Kidney (tissue), 14 donors: ENCODE results near the gene SPINK2. TPM values are rescaled to one million over a fixed set of nuclear protein-coding genes. Genes with fewer than 3 reads are reported as not detected.

Source experiments
- DNase-seq, 5 donors: peaks; one replicate each; pipeline ENCODE4 v3.0.0-alpha.2; 2013 to 2020
- FAIRE-seq: peaks from 2 replicates; lab custom pipeline; 2012; peaks lifted over from hg19 to GRCh38; lab: Jason Lieb, UNC
- H3K27ac ChIP-seq, 2 donors: one replicate each; pipeline ENCODE4 v1.7.0; 2013; ENCODE audit warnings: low read depth in 2 of 2, low read length in 2 of 2, inconsistent platforms in 1 of 2
- H3K27me3 ChIP-seq: one replicate; pipeline ENCODE4 v1.7.1; 2013; ENCODE audit warnings: low read length, inconsistent platforms; ENCODE audit not compliant: control insufficient read depth, insufficient read depth
- H3K36me3 ChIP-seq, 3 donors: one replicate each; pipeline versions ENCODE4 v1.7.0 to v1.7.1; 2013; ENCODE audit warnings: low read length in 3 of 3, control low read depth in 1 of 3, inconsistent platforms in 1 of 3; ENCODE audit not compliant: insufficient read depth in 3 of 3, control insufficient read depth in 2 of 3
- H3K4me1 ChIP-seq, 3 donors: one replicate each; pipeline versions ENCODE4 v1.7.0 to v1.7.1; 2013; ENCODE audit warnings: low read length in 3 of 3, inconsistent platforms in 1 of 3, low read depth in 1 of 3; ENCODE audit not compliant: control insufficient read depth in 2 of 3, insufficient read depth in 2 of 3
- H3K4me3 ChIP-seq, 3 donors: one replicate each; pipeline versions ENCODE4 v1.7.0 to v1.8.1; 2013; ENCODE audit warnings: low read length in 3 of 3, control low read depth in 1 of 3, inconsistent platforms in 1 of 3
- H3K9ac ChIP-seq, 3 donors: one replicate each; pipeline versions ENCODE4 v1.7.0 to v1.7.1; 2013; ENCODE audit warnings: low read length in 3 of 3, control low read depth in 1 of 3, inconsistent platforms in 1 of 3
- H3K9me3 ChIP-seq, 3 donors: one replicate each; pipeline versions ENCODE4 v1.7.0 to v1.7.1; 2013; ENCODE audit warnings: low read length in 3 of 3, control low read depth in 1 of 3, inconsistent platforms in 1 of 3; ENCODE audit not compliant: control insufficient read depth in 2 of 3, insufficient read depth in 1 of 3
- intact Hi-C: fragments of 100-400 bp; cut with DNase I; formaldehyde crosslinking; loops from one replicate; pipeline ENCODE4 v1.11.1; 2022
- polyA plus RNA-seq: library from polyadenylated mRNA; stranded (reverse); fragments of 350-450 nt; fragmentation: Illumina TruSeq; extraction: RNeasy Lipid Tissue Mini Kit (QIAGEN cat#74804); gene quantifications from one replicate; pipeline ENCODE4 v1.2.3, GENCODE V29; 2014; ENCODE audit warnings: low read depth, low replicate concordance; ENCODE audit not compliant: insufficient read depth
- total RNA-seq: library from RNA; stranded (reverse); fragmentation: NEBNext Ultra II Directional; extraction: Animal tissue kit (Norgen Biotek cat#: 25700); gene quantifications from one replicate; pipeline ENCODE4 v1.2.1, GENCODE V29; 2021
- TF ChIP-seq, protein P1 (sequence below): IDR thresholded peaks from 3 replicates; pipeline ENCODE4 v1.5.1; 2012; ENCODE audit warnings: mild to moderate bottlenecking, moderate library complexity, borderline replicate concordance; ENCODE audit not compliant: insufficient read depth; ENCODE audit errors: extremely low read depth
- donor health status: control.
- donor health status: control.
- donor health status: control.
- donor health status: control.
- donor health status: control.
- donor health status: DM: yes; HTN: yes; CAD: no.
- donor health status: Normal renal cell carcinoma (clear cell type).

The SPINK2 gene
- total and polyA plus RNA-seq, 2 donors from 2014 or later: 1.0 TPM; not detected in 1

DNA sequence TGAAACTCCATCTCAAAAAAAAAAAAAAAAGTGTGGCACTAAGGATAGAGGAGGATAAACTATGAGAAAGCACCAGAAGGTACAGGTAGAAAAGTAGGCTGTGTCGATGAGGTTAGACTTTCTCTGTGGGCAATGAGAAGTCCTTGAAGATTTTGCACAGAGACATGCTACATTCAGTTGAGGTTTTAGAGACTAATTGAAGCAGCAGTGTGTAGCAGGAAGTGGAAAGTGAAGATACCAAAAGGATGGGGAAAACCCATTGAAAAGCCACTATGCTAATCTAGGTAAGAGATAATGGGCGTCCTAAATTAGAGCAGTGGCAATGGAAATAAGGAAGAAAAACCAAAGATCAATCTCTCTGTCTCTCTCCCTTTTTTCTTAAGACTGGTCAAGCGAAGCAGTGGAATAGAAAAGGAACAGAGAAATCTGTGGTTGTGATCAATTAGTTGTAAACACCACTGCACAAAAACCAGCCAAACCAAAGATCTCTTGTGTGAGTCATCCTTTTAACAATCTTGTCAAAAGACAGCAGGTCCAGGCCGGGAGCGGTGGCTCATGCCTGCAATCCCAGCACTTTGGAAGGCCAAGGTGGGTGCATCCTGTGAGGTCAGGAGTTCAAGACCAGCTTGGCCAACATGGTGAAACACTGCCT, 3.5 kb downstream of the SPINK2 start:
- Histone ChIP-seq H3K9ac (no peak overlapping the region), H3K4me3 (no peak overlapping the region), H3K27ac (no peak overlapping the region), H3K9me3 (no peaks in the 10 kb centered on the region), H3K36me3 (no peaks in the 10 kb centered on the region), H3K27me3 (no peaks in the 10 kb centered on the region), H3K4me1 (peaks cover 0 to 2% (median 0%) of the 10 kb centered on the region in 3 donors)
- DNase-seq (no peak), FAIRE-seq (no peak)
- TF ChIP-seq, protein P1, sequence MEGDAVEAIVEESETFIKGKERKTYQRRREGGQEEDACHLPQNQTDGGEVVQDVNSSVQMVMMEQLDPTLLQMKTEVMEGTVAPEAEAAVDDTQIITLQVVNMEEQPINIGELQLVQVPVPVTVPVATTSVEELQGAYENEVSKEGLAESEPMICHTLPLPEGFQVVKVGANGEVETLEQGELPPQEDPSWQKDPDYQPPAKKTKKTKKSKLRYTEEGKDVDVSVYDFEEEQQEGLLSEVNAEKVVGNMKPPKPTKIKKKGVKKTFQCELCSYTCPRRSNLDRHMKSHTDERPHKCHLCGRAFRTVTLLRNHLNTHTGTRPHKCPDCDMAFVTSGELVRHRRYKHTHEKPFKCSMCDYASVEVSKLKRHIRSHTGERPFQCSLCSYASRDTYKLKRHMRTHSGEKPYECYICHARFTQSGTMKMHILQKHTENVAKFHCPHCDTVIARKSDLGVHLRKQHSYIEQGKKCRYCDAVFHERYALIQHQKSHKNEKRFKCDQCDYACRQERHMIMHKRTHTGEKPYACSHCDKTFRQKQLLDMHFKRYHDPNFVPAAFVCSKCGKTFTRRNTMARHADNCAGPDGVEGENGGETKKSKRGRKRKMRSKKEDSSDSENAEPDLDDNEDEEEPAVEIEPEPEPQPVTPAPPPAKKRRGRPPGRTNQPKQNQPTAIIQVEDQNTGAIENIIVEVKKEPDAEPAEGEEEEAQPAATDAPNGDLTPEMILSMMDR: no peak
- intact Hi-C loops: no loop called here

DNA sequence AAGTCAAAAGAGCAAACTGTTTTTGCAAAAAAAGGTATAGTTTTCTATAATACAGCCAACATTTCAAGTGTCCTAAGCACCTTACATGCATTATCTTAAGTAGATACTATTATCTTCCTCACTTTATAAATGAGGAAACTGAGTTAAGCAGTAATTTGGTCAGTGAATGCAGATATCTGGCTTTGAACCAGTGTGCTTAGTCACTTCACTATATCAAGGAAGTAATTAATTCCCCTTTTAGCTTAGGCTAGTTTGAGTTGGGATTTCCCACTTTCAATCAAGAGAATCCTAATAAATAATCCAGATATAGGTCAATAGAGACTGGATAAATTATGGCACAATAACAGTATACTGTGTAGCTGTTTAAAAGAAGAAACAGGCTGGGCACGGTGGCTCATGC, 14.8 kb downstream of the SPINK2 start:
- no peaks in the 10 kb centered on the region for H3K27me3 ChIP-seq
- no peak overlapping the region for H3K9ac ChIP-seq
- TF ChIP-seq, protein P1: no peak
- intact Hi-C loops: no loop called here
- DNase-seq (no peak), FAIRE-seq (no peak)
- no peaks in the 10 kb centered on the region for H3K4me1 ChIP-seq
- H3K36me3 ChIP-seq: no peaks in the 10 kb centered on the region
- no peak overlapping the region for H3K4me3 ChIP-seq
- H3K27ac ChIP-seq: no peak overlapping the region
- H3K9me3 ChIP-seq: no peaks in the 10 kb centered on the region

DNA sequence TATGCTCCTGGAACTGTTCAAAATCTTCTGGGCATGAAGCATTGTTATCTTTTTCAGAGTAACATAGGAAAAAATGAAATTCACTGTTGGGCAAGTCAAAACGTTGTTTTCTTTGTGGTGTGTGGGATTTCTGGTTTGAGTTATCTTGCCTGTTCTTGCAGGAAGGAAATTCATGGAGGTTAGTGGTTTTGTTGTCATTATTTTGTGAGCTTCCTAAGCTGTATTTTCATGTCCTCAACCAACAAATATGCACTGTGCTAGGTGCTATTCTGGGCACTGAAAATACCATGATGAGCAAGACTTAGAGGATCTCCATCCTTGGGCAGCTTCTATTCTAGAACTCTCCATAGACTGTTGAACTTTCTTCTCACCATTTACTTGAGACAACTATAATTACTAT, 16.9 kb downstream of the SPINK2 start:
- no peak overlapping the region for H3K4me3 ChIP-seq
- H3K36me3 ChIP-seq: no peaks in the 10 kb centered on the region
- no peaks in the 10 kb centered on the region for H3K4me1 ChIP-seq
- H3K27me3 ChIP-seq: no peaks in the 10 kb centered on the region
- FAIRE-seq: no peak
- TF ChIP-seq, protein P1: no peak
- no peaks in the 10 kb centered on the region for H3K9me3 ChIP-seq
- no peak overlapping the region for H3K9ac ChIP-seq
- intact Hi-C loops: no loop called here
- DNase-seq: no peak
- H3K27ac ChIP-seq: no peak overlapping the region

DNA sequence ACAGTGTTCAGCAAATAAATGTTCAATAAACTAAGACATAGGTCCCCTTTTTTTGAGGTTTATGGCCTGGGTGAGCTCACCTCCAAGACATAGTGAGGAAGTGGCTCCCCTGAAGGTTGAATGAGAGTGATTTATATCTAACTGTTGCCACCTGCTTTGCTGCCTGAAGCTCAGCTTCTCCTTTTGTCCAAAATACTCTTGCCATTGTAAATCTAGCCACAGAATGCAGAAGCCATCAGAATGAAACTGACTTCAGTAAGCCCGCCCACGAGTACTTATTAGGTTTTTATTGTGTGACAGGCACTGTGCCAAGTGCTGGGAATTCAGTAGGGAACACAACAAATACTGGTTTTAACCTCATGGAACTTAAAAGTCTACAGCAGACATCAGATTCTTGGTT, 18.0 kb downstream of the SPINK2 start:
- no peak overlapping the region for H3K27ac ChIP-seq
- TF ChIP-seq, protein P1: no peak
- H3K9me3 ChIP-seq: no peaks in the 10 kb centered on the region
- no peak overlapping the region for H3K4me3 ChIP-seq
- FAIRE-seq (no peak), DNase-seq (peak in 3 of 5 donors; percentile 40 to 94 (median 73))
- no peak overlapping the region for H3K9ac ChIP-seq
- H3K4me1 ChIP-seq: no peaks in the 10 kb centered on the region
- no peaks in the 10 kb centered on the region for H3K36me3 ChIP-seq
- intact Hi-C loops: no loop called here
- no peaks in the 10 kb centered on the region for H3K27me3 ChIP-seq
